ENCODE results near the gene FTSJ1.

GRCh38 chrX:48516285-48516684 is 40.3 kb downstream of the FTSJ1 start:
- no peak for TF ChIP-seq POLR2A (IDR thresholded peaks at IDR 0.05)
- TF ChIP-seq CTCF (IDR thresholded peaks at IDR 0.05): no peak
- TF ChIP-seq EP300 (IDR thresholded peaks at IDR 0.05): no peak

Measured in ovary (tissue), 3 donors.